Measurements from ENCODE around the gene COA8.

COA8 gene

DNA sequence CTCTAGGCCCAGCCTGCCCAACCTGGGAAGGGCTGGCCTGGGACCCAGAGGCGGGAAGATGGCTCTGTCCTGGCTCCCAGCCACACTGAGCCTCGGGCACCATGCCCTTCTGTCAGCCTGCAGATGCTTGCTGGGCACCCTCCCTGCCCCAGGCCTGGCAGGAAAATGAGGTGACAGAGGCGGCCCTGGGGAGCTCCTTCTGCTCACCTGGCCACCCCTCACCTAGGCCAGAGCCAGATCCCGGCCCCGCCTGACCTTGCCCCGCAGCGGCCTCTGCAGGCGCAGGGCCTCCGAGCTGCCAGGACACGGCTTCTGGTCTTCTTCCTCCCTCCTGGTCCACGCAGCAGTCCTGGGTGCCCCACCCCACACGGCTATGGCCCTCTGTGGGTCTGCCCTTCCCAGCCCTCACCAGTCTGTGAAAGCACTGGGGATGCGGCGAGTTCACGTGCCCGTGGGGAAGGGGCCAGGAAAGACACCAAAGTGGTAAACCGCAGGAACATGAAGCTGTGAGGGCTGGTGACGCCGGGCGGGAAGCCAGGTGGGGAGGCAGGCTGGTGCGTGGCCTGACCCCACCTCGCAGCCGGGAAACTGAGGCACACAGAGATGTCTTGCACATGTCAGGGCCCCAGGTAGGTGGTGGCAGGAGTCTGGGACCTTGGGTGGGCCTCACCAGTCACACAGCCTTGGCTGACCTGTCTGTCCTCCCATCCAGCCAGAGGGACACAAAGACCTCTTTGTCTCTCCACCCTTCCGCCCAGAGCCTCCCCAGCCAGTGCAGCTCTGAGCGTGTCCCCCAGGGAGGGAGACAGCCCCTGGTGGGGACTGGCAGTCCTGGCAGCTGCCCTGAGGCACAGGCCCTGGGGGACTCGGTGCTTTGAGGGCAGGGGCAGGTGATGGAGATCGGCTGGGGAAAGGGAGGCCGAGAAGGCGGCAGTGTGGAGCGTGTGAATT is 13.1 kb upstream of the COA8 start:
- DNase-seq: peak in 1 of 2 experiments; percentile 64

DNA sequence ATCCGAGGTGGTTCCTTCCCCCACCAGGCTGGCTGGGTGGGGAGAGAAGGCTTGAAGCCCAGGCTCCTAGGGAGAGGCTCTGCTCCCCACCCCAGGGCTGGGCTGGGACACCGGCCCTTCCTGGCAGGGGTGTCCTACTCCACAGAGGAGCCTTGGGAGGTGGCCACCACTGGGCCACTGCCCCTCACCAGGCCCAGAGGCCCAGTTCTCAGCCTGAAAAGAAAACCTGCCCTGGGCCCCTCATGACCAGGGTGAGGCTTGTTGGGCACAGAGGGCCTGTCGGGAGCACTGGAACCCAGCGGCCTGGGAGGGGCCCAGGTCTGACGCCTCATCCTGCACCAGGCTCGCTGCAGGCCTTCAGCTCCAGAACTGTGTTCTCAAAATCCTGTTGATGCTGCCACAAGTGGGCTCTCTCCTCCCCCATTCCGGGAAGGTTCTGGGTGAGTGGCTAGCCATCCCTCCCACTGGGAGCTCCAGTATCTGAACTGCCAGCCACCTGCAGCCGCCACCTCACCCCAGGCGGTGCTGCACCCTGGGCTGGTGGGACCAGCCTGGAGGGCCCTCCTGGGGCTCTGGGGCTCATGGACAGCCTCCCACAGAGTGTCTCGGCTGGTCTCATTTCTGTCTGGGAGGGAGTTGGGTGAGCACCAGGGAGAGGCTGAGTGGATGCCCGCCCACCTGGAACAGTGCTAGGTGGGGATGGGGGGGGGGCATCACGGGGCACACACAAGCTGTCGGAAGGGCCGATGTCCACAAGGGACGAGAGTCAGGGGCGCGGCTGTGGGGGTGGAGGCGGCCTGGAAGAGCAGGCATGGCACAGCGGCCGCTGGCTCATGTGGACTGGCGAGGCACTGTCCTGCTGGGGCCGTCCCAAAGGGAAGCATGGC is 12.1 kb upstream of the COA8 start:
- no peak for DNase-seq

DNA sequence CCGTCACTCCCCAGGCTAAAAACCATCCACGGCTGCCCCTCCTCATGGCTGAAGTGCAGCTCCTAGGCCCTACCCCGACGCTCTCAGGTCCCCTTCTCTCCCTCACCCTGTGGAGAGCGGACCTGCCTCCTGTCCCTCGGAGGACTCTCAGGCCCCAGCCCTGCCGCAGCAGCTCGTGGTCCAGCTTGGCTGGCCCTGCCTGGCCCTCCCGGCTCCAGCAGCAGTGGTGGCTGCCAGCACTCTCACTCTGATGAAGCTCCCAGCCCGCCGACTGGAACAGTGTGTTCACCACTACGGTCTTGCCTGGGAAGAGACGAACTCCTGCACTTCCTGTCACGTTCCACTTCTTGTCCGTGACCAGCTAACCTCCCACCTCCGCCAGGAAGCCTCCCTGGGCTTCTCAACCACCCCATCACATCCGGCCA is 11.4 kb upstream of the COA8 start:
- no peak for DNase-seq

GRCh38 chr14:103552011-103552845 is 10.5 kb upstream of the COA8 start:
- no peak for DNase-seq

DNA sequence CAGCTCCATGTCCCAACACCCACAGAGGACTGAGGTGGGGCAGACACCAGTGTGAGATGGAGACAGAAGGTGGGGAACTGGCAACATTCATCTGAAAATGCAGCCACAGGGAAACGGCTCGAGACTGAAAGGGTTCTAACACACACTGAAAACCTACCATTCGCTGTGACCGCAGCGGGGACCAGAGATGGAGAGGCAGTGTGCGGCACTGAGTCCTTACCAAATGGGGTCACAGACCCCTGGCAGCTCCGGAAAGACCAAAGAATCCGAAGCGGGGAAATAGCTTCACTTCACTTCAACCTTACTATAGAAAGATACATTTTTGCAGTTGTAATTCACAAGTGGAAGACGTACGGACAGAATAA is 9.9 kb upstream of the COA8 start:
- no peak for DNase-seq

GRCh38 chr14:103555559-103556337 is 7.0 kb upstream of the COA8 start:
- DNase-seq: no peak

- DNase-seq: no peak
Observed at GRCh38 chr14:103556946-103557758, 5.6 kb upstream of the COA8 start.

DNA sequence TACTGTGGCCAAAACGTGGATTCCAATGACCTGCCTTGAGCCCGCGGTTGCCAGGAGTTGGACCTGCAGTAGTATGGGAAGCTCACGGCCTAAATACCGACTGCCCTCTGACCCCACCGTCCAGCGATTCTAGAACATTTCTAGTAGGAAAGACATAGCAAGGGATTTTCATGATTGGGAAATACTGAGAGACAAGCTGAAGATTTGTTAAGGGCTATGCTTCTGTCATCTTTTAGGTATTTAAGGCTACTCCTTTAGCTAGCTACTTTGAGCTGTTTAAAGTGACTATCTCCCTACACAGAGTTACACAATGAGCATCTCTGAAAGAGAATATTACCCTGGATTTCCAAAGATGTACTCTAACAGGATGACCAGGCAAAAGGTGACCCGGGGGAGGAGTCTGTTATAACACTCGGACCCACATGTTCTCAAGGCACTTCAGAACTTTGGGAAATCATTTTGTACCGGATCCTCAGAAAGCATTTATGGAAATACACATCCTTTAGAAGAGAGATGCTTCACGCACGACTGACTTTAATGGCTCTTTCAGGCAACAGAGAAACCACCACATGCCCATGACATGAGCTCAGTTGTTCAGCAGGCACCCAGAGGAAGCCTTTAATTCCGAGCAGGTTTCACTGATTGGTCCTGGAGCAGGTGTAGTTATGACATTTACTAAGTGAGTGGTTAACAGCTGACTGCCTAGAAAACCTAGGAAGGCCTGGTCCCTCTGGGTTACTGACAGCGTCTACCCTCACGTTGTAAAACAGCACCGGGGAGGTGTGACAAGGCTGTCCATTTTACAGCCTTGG is 4.5 kb upstream of the COA8 start:
- DNase-seq: no peak

DNA sequence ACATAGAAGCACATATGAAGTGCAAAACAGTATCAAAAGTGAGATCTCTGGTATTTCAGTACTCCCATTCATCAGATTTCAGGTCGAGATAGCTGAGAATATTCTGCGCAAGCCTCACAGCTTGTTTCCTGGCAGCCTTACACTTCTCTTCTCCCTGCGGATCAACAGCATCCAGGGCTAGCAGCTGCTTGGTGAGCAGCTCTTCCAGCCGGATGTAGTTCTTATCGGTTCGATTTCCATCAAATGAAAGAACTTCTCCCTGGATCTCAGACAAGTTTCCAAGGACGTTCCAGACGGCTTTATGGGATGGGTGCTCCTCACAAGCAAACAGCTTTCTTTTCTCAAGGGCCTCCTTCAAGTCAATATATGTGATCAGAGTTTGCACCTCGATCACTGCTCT is 3.0 kb upstream of the COA8 start:
- no peak for DNase-seq

DNA sequence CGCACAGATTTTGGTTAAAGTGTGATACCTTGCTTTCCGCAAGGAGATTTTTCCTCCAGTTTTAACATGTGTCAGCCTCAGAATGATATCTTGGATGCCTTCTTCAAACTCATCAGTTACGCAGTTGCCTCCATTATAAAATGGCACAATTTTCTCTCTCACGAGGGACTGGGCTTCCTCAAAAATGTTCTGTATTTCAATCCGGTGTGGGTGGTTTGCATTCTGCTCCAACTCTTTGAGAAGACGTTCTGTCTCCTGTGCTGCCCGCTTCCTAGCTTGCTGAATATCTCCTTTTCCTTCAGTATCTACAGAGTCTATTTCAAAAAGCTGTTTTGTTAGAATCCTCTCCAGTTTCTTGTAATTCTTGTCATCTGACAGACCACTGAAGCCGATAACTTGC is 2.1 kb upstream of the COA8 start:
- no peak for DNase-seq

GRCh38 chr14:103561381-103562178 is 1.2 kb upstream of the COA8 start:
- no peak for DNase-seq

DNA sequence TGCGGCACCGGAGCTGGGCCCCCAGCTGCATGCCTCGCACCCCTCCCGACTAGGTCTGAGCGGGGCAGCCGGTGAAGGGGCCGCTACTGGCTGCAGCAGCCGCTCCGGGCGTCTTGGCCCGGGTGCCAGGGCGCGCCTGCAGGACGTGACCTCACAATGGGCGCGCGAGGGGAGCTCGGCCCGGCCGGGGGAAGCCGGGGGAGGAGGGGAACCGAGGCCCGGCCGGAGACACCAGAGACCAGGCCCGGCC is 656 bp upstream of the COA8 start:
- DNase-seq: no peak

- no peak for DNase-seq
Observed at GRCh38 chr14:103563226-103563620, 463 bp downstream of the COA8 start.

- DNase-seq: no peak
Observed at GRCh38 chr14:103563844-103564505, 1.2 kb downstream of the COA8 start.

GRCh38 chr14:103568952-103569351 is 6.2 kb downstream of the COA8 start:
- DNase-seq: no peak

- DNase-seq: no peak
Observed at GRCh38 chr14:103569408-103569807, 6.6 kb downstream of the COA8 start.

- DNase-seq: no peak
Observed at GRCh38 chr14:103574104-103574503, 11.3 kb downstream of the COA8 start.

DNA sequence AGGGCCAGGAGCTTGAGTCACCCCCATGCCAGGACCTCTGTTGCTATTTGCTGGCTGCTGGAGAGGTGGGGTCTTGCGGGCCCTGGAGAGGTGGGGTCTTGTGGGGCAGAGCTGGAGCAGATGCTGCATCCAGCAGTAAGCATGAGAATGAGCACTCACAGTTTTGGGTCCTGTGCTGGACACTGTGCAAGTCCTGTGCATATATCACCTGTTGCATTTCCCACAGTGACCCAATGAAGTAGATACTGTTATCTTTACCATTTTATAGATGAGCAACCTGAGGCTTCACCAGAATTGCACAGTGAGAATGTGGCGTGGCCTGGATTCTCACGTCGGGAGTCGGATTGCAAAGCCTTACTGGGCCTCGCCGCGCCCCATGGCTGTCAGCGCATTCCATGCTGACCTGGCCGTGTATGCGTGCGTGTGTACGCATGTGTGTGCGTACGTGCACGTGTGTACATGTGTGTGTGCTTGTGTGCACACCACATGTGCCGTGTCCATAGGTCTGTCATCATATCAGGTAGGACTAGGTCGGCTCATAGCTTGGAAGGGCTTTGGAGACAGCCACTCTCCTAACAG is 12.0 kb downstream of the COA8 start:
- DNase-seq: no peak
